Large intestine (tissue), 3 donors: ENCODE data around the gene UFC1. TPM values are rescaled to one million over a fixed set of nuclear protein-coding genes. Genes with fewer than 3 reads are reported as not detected.
A peak's percentile ranks its signal among the peaks of the same experiment; 100 is the strongest.

Source experiments
- DNase-seq, 2 donors: peaks; one replicate each; pipeline versions ENCODE4 v3.0.0 to v3.0.0-alpha.2; 2013
- H3K27ac ChIP-seq: one replicate; pipeline ENCODE4 v1.5.1; 2013; ENCODE audit warnings: low read length
- H3K27me3 ChIP-seq: 2 replicates; pipeline ENCODE4 v1.6.1; 2013; ENCODE audit warnings: low read length; ENCODE audit not compliant: control insufficient read depth, insufficient read depth
- H3K36me3 ChIP-seq: 2 replicates; pipeline ENCODE4 v1.6.1; 2013; ENCODE audit warnings: low read length; ENCODE audit not compliant: control insufficient read depth, insufficient read depth
- H3K4me1 ChIP-seq: one replicate; pipeline ENCODE4 v1.6.1; 2013; ENCODE audit warnings: low read length; ENCODE audit not compliant: control insufficient read depth, insufficient read depth
- H3K4me3 ChIP-seq: one replicate; pipeline ENCODE4 v1.5.1; 2013; ENCODE audit warnings: low read length
- H3K9me3 ChIP-seq: one replicate; pipeline ENCODE4 v1.6.1; 2013; ENCODE audit warnings: mild to moderate bottlenecking, low read depth, low read length, moderate library complexity; ENCODE audit not compliant: control insufficient read depth
- WGBS: methylation state at CpG from one replicate; pipeline ENCODE4 v1.1.5; 2013; ENCODE audit warnings: low lambda C conversion rate; ENCODE audit not compliant: insufficient coverage; 5-methylcytosine and 5-hydroxymethylcytosine counted together
- polyA plus RNA-seq: library from polyadenylated mRNA; unstranded; fragments of 120-200 nt; gene quantifications from one replicate; pipeline ENCODE4 v1.2.1, GENCODE V29; 2013

Gene UFC1
- polyA plus RNA-seq, 1 donor: 135 TPM

- DNase-seq: no peak
- Histone ChIP-seq H3K4me1 (peaks cover 27% of the 10 kb centered on the region), H3K27me3 (no peaks in the 10 kb centered on the region), H3K36me3 (peaks cover 44% of the 10 kb centered on the region), H3K9me3 (no peaks in the 10 kb centered on the region), H3K4me3 (peak overlapping the region; percentile 90), H3K27ac (peak overlapping the region; percentile 53)
- WGBS: no CpG with 5 or more reads among the region's 11 CpGs
Measured at GRCh38 chr1:161159913-161160243, 6.1 kb downstream of the UFC1 start.

- no peaks in the 10 kb centered on the region for H3K27me3 ChIP-seq
- H3K4me3 ChIP-seq: no peak overlapping the region
- no peaks in the 10 kb centered on the region for H3K9me3 ChIP-seq
- H3K27ac ChIP-seq: no peak overlapping the region
- H3K36me3 ChIP-seq: peaks cover 46% of the 10 kb centered on the region
- DNase-seq: no peak
- WGBS: no CpG with 5 or more reads among the region's 22 CpGs
- H3K4me1 ChIP-seq: peaks cover 34% of the 10 kb centered on the region
Measured at GRCh38 chr1:161160671-161161145, 6.9 kb downstream of the UFC1 start.

- peaks cover 46% of the 10 kb centered on the region for H3K36me3 ChIP-seq
- peaks cover 34% of the 10 kb centered on the region for H3K4me1 ChIP-seq
- H3K27me3 ChIP-seq: no peaks in the 10 kb centered on the region
- no peak overlapping the region for H3K27ac ChIP-seq
- no peak for DNase-seq
- no CpG with 5 or more reads among the region's 5 CpGs for WGBS
- no peaks in the 10 kb centered on the region for H3K9me3 ChIP-seq
- H3K4me3 ChIP-seq: no peak overlapping the region
Measured at GRCh38 chr1:161161652-161162051, 7.9 kb downstream of the UFC1 start.

- no peaks in the 10 kb centered on the region for H3K27me3 ChIP-seq
- peaks cover 42% of the 10 kb centered on the region for H3K36me3 ChIP-seq
- H3K27ac ChIP-seq: peak overlapping the region; percentile 35
- DNase-seq: peak in 1 of 2 donors; percentile 50
- no peaks in the 10 kb centered on the region for H3K9me3 ChIP-seq
- H3K4me1 ChIP-seq: peaks cover 36% of the 10 kb centered on the region
- no peak overlapping the region for H3K4me3 ChIP-seq
- WGBS: no CpG with 5 or more reads among the region's 7 CpGs
Measured at GRCh38 chr1:161162052-161162451, 8.3 kb downstream of the UFC1 start.

- H3K36me3 ChIP-seq: peaks cover 35% of the 10 kb centered on the region
Measured at GRCh38 chr1:161162806-161163205, 9.0 kb downstream of the UFC1 start.

GRCh38 chr1:161163793-161164192 is 10.0 kb downstream of the UFC1 start:
- peaks cover 33% of the 10 kb centered on the region for H3K36me3 ChIP-seq
- H3K4me3 ChIP-seq: no peak overlapping the region
- WGBS: no CpG with 5 or more reads among the region's 5 CpGs
- DNase-seq: no peak
- no peak overlapping the region for H3K27ac ChIP-seq
- H3K4me1 ChIP-seq: peaks cover 35% of the 10 kb centered on the region
- H3K27me3 ChIP-seq: no peaks in the 10 kb centered on the region
- H3K9me3 ChIP-seq: no peaks in the 10 kb centered on the region

More at GRCh38 chr1:161162806-161163205, 9.0 kb downstream of the UFC1 start:
- WGBS: no CpG with 5 or more reads among the region's 10 CpGs
- no peaks in the 10 kb centered on the region for H3K9me3 ChIP-seq
- H3K27me3 ChIP-seq: no peaks in the 10 kb centered on the region
- H3K27ac ChIP-seq: no peak overlapping the region
- DNase-seq: no peak
- H3K4me3 ChIP-seq: no peak overlapping the region
- peaks cover 39% of the 10 kb centered on the region for H3K4me1 ChIP-seq

- no peak for DNase-seq
- Histone ChIP-seq H3K4me3 (peak overlapping the region; percentile 63), H3K36me3 (peaks cover 44% of the 10 kb centered on the region), H3K27ac (peak overlapping the region; percentile 78), H3K27me3 (no peaks in the 10 kb centered on the region), H3K4me1 (peaks cover 28% of the 10 kb centered on the region), H3K9me3 (no peaks in the 10 kb centered on the region)
- no CpG with 5 or more reads among the region's 14 CpGs for WGBS
Measured at GRCh38 chr1:161164901-161165610, 11.3 kb downstream of the UFC1 start.

- Histone ChIP-seq H3K27ac (peak within 1 kb of the TSS; percentile 78), H3K4me1 (peaks cover 20% of the 10 kb centered on the region), H3K27me3 (no peaks in the 10 kb centered on the region), H3K36me3 (peaks cover 46% of the 10 kb centered on the region), H3K9me3 (no peaks in the 10 kb centered on the region), H3K4me3 (peak within 1 kb of the TSS; percentile 63)
- peak; percentile 97 to 99 for DNase-seq
- no CpG with 5 or more reads among the region's 54 CpGs for WGBS
Measured at GRCh38 chr1:161165742-161166668, 12.2 kb downstream of the UFC1 start, which contains the start of gene PPOX. Gene PPOX, plus strand, starts transcription at chr1:161166426. Its CDS starts 422 bp downstream, at chr1:161166848.

GRCh38 chr1:161166669-161167548 is 13.1 kb downstream of the UFC1 start:
- no peaks in the 10 kb centered on the region for H3K9me3 ChIP-seq
- H3K4me1 ChIP-seq: peaks cover 18% of the 10 kb centered on the region
- peak overlapping the region; percentile 78 for H3K27ac ChIP-seq
- H3K36me3 ChIP-seq: peaks cover 55% of the 10 kb centered on the region
- H3K4me3 ChIP-seq: peak overlapping the region; percentile 63
- no peaks in the 10 kb centered on the region for H3K27me3 ChIP-seq
- DNase-seq: peak in 1 of 2 donors; percentile 33
- no CpG with 5 or more reads among the region's 33 CpGs for WGBS
